Measurements from ENCODE around the gene COP1.
A peak's percentile ranks its signal among the peaks of the same experiment; 100 is the strongest.
"Not testable (repeated sequence)": the region's sequence is repeated elsewhere in the genome, so short reads cannot be mapped to it uniquely, and the experiment has no call there.

COP1 gene

DNA sequence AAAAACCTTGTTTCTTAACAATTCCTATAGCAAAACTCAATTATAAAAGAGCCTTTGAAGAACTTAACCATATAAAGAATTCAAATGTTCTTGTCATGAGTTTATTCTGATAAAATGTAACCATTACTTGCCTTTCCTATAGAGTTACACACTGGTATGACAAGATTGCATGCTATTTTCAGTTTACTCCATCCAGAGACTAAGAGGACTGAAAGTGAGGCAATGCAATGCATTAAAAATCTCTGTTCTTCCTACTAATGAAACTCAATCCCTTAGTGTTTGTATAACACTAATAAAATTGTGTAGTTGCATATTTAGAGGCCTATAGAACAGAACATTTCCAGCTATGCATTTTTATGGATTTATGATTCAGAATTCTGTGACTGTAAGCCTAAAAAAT lies 88.1 kb downstream of the COP1 start:
- DNase-seq, result no peak

DNA sequence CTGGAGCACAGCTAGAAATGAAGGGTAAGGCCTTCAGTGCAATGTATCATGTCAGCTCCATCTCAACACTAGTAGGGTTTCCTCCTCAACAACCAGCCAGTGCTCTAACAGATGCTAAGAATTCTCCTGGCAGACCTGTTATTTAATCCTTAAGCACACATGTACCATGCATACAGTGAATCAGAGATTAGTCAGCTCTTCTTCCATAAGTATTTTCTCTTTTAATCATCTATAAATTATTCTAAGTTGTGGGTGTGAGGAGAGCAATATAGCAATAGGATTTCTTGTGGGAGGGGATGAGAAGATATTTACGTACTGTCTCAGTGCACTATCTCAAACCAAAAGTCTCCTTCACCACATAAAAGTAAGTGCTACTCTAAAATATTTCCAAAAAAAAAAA lies 95.3 kb downstream of the COP1 start:
- no peak for DNase-seq

DNA sequence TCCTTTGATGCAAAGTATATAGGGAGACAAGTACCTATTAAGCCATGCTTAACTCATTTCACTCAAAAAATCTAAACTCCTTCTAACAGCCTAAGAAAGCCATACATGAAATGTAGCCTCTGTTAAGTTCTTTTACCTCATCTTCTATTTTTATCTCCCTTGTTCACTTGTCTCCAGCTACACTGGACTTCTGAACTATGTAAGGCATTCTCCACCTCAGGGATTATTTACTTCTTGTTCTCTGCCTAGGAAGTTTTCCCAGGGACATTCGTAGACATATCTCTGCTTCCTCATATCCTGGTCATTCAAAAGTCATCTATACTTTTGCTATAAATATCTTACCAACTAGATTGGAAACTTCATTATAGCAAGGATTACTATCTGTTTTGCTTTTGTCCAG lies 96.9 kb downstream of the COP1 start:
- DNase-seq, result no peak

DNA sequence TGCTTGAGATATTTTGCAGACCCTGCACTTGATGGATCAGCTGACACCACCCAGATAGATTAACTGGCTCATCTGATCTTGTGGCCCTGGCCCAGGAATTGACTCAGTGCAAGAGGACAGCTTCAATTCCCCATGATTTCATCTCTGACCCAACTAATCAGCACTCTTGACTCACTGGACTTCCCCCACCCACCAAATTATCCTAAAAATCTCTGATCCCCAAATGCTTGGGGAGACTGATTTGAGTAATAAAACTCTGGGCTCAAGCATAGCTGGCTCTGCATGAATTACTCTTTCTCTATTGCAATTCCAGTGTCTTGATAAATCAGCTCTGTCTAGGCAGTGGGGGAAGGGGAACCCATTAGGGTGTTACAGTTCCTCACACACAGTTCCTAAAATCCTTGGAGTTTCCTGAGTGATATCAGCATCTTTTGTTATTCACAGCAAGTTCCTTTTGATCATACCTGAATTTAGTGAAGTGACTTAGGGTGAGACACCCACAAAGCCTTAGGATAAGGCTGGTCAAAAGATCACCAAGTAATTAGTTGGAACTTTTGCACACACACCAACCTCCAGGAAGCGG lies 104.2 kb downstream of the COP1 start:
- no peak for DNase-seq

DNA sequence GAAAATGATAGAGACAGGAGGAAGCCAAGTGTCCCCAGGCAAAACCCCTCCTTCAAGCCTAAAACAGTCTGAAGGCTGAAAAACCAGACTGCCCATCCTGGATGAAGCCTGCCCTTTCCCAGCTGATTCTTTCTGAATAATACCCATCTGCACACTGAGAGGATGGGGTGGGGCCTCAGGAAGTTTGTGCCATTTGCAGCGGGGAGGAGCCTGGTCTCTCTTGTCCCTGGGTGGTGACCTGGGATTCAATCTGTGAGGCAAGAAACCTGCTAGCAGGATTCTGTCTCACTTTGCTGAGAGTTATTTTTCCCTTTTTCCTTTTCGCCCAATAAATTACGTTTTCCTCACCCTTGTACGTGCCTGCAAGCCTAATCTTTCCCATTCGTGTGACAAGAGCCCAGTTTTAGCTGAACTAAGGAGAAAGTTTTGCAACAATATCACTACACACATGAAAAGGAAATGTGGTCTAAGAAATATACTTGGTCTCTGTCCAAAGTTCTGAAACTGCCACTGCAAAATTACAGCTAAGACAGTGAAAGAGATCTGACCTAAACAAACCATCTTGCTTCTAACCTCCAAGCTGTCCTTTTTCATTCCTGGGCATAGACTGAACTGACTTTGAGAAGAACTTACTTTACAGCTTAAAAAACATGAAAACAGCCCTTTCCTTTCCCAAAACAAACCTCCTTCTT lies 105.0 kb downstream of the COP1 start:
- no peak for DNase-seq

DNA sequence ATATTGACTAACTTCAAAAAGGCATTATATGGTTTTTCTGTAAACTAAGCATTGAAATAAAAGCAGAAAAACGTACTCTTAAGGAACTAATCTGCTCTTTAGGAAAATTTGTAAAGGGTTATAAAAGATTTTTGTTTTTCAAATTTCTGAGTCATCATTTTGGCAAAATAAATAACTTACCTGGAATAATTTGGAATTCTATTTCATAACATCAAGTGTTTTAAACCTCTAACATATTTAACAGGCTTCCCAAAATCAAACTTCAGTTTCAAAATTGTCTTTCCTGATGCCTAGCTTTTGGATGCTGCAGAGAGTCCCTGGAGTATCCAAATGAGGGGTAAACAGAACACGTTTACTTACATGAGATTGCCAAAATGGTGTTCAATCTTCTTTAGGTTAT lies 108.5 kb downstream of the COP1 start:
- DNase-seq, result no peak

DNA sequence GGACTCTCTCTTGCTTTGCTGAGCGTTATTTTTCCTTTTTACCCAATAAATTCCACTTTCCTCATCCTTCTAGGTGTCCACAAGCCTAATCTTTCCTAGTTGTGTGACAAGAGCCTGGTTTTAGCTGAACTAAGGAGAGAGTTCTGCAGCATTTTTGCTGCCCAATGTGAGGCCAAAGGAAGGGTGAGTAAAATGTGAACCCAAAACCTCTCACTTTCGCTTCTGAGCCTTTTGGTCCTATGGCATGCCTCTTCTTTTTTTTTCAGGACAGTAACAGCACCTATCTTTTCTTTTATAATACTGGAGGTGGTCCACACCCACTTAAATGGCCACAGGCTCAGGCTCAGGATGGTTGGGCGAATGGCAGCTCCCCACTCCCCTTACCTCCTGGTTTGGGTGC lies 111.1 kb downstream of the COP1 start:
- DNase-seq, result no peak

DNA sequence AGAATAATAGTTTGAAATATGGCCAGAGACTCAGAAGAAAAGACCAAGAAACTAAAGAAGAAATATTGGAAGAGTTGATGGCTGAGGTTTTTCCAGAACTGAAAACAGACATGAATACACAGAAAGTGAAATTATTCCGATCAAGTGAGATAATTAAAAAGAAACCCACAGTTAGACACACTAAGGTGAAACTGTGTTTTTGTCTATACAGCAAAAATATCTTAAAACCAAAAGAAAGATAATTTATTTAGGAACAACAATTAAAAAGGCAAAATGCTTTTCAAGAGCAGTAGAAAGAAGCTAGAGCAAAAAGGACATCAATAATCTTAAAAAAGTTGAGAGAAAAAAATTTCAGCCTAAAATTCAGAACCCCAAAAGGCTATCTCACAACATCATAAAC lies 116.3 kb downstream of the COP1 start:
- DNase-seq, result no peak

DNA sequence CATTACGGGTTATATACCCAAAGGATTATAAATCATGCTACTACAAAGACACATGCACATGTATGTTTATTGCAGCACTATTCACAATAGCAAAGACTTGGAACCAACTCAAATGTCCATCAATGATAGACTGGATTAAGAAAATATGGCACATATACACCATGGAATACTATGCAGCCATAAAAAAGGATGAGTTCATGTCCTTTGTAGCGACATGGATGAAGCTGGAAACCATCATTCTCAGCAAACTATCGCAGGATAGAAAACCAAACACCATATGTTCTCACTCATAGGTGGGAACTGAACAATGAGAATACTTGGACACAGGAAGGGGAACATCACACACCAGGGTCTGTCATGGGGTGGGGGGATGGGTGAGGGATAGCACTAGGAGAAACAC lies 119.3 kb downstream of the COP1 start:
- not testable (repeated sequence) for DNase-seq

DNA sequence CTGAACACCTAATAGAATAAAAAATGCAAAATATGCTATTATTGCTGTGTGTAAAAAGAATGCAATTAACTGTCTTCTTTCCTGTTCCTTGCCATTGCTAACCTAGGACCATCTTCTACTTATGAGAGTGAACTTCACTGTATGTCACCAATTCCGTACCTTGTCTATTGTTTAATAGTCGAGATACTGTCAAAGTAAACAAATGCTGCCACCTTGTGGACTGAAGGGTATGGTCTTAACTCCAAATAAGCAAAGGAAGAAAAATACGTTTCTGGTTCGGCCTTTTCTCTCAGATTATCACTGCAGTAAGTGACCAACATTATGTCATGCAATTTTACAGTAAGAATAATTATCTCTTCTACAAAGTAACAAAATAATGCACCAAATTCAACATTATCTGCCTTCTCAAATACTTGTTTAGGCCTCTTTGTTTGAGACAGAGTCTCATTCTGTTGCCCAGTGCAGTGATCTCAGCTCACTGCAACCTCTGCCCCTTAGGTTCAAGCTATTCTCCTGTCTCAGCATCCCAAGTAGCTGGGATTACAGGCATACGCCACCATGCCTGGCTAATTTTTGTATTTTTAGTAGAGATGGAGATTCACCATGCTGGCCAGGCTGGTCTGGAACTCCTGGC lies 133.4 kb downstream of the COP1 start:
- peak in 1 of 4 experiments; percentile 3 for DNase-seq

DNA sequence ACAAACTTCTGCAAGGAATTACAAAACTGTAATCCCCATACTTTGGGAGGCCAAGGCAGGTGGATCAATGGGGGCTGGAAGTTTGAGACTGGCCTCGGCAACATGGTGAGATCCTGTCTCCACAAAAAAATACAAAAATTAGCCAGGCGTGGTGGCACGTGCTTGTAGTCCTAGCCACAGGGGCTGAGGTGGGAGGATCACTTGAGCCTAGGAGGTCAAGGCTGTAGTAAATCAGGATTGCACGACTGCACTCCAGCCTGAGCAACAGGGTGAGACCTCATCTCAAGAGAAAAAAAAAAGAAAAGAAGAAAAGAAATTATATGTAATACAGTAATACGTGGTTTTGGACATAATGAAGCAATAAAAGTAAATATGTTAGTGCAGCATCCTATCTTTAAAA lies 138.2 kb downstream of the COP1 start:
- no peak for DNase-seq

DNA sequence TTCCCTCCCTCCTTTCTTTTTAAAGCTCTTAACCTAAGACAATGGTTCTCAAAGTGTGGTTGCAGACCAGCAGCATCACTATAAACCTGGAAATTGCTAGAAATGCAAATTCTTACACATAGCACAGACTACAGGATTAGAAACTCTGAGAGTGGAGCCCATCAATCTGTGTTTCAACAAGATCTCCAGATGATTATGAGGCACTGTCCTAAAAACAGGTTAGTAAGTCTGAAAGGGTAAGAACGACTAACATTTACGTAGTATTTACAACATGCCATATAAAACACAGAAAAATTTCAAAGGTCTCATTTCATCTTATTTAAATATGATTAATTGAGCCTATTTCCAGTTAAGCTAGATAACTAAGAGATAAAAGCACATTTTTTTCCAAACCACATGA lies 138.8 kb downstream of the COP1 start:
- no peak for DNase-seq

DNA sequence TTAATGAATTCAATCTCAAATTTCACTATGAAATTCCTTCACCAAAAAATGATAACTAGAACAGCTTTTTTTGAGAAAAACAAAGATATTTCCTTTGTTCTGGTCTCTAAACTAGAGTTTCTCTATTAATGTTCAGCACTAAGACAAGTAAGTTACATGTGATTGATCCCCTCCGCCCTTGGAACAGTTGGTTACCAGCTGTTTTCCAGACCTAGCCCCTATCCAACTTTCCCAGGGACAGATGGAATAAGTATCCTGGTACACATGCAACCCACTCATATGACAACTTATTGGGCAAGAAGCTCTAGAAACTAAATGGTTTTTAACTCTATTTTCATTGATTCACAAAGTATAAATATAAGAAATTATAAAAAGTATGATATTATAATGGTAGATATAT lies 140.4 kb downstream of the COP1 start:
- no peak for DNase-seq

DNA sequence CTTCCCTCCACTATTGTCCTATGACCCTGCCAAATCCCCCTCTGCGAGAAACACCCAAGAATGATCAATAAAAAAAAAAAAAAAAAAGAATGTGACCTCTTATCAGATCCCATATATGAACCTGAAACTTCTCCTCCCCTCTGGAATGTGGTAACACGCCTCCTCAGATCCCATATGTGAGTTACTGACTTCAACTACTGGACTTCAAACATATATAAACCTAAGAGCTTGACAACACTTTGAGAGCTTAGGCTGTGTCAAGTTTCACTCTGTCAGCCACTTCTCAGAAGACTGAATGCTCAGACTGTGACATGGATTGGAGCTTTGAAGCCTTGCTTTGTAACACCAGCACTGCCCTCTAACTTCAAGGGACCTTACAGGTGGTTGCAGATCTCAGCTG lies 148.4 kb downstream of the COP1 start:
- DNase-seq, result no peak

DNA sequence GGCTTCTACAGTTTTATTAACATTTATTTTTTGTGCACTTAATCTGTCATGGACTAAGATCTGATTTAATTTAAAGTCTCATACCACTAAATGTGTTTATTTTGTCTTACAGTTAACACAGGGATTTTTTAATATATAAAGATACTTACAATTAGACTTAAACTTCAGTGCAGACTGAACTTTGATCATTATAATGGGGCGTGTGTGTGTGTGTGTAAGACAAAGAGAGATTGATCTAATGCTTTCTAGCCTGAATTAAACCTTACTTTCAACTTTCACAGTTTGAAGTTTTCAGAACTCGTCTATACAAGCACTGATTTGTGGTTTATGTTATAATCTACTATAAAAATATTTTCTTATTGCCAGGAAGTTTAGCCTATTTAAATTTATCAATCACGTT lies 150.8 kb downstream of the COP1 start:
- no peak for DNase-seq

DNA sequence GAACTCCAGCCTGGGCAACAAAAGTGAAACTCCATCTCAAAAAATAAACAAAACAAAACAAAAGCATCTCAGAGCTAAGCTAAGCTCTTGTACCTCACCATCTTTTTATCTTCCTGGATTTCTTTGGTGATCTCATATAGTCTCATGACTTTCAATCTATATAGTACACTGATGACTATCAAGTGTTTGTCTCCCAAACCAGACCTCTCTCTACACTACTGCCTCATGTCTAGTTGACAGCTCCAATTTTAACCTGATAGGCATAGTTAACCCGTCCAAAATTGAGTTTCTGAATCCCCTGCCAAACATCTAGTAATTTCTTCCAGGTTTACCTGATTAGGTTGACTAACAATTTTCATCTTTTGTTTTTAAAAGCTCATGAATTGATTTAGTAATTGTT lies 151.7 kb downstream of the COP1 start:
- no peak for DNase-seq

DNA sequence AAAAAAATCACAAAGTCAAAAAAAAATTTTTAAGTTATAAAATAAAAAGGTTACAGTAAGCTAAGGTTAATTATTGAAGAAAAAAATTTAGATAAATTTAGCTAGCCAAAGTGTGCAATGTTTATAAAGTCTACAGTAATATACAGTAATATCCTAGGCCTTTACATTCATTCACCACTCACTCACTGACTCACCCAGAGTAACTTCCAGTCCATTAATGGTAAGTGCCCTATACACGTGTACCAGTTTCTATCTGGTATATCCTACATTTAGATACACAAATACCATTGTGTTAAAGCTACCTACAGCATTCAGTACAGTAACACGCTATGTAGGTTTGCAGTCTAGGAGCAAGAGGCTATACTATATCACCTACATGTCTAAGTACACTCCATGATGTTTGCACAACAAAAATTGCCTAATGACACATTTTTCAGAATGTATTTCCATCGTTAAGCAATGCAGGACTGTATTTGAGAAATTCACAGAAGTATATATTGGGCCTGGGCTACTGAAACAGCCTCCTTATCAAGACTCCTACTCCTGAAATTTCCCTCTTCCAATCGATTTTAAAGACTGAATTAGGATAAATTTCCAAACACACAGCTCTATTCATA lies 155.1 kb downstream of the COP1 start:
- no peak for DNase-seq

DNA sequence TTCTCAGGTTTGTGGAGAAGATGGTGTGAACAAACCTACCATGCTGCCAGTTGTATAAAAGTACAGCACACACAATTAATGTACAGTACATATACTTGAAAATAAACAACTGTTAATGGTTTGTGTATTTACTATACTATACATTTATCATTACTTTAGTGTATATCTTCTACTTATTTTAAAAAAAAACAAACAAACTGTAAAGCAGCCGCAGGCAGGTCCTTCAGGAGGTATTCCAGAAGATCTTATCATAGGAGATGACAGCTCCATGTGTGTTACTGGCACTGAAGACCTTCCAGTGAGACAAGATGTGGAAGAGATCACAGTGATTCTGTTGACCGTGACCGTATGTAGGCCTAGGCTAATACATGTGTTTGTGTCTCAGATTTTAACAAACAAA lies 155.7 kb downstream of the COP1 start:
- no peak for DNase-seq

DNA sequence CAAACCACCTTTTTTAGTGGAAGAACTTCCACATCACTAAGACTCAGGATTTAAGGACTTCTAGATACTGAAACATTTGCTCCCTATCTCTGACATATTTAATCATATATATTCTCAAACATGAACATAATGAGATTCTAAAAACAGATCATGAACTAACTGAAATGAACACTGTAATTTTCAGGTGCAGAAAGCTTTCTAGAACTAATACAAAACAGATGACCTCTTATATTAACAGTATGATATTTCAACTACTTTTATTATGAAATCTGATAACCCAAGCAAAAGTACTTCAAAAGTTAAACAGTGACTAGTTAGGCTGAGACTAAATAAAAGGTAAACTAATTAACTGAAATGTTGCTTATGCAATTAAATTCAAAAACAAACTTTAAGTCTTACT lies 157.5 kb downstream of the COP1 start:
- DNase-seq, result no peak

DNA sequence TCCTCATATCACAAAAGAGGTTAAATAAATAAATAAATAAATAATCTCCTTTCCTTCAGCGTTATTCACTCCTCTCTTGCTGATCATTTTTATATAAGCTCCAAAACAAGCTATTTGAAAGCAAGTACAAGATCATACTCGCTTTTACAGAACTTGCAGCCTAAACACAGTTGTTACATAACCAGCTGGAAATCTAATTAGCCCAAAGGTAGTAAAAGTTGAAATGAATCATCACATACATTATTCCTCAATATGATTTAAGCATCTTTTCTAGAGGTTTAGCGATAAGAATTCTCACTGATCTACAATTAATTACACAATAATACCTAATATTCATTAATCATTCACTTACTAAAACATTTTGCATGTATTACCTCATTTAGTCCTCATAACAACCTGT lies 160.2 kb downstream of the COP1 start:
- no peak for DNase-seq

DNA sequence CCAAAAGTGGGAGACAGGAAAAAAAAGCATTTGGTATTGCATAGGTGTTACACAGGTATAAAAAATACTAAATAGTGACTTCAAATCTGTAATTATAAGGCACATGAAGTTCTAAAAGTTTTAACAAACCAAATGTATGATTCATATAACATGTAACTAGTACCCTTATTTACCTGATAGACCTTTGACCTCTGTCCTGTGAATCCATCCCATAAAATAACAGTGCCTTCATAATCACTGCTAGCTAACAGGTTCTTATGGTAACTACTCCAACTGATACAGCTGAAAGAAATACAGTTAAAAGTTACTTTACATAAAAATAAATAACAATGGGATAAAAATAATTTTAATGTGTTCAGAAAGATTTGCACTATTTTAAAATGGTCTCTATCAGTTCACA lies 163.5 kb downstream of the COP1 start:
- no peak for DNase-seq

DNA sequence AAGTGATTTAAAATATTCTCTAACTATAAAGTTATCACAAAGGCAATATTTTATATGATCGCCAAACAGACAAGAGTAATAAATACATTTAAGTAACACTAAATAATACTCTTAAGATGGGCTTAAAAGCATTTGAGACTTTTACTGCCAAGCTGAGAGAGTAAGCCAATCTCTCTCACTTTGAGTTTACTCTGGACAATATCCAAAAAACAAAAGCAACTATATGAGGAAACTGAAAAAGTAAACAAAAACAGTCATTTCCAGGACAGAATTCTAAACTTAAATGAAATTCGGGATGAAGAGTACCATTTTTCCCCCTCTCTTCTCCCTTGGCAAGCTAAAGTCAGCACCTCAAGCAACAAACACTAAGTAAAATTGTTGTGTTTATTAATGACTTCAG lies 173.2 kb downstream of the COP1 start:
- DNase-seq, result no peak

DNA sequence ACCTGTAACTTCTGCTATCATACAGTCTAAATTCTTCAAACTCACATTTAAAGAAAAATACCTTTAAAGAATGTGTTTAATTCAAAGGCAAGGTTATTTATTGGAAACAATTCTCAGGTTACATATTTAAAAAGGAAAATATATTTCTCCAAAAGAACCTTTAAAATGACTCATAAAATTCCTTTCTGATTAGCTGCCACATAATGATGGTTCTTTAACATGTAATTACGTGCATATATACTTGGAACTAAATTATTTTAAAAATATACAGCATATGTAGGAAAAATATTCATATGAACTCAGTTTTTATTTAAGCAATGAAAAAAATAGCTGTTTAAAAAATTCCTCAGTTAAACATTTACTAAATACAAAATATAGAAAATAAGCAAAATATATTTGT lies 173.6 kb downstream of the COP1 start:
- DNase-seq, result no peak

DNA sequence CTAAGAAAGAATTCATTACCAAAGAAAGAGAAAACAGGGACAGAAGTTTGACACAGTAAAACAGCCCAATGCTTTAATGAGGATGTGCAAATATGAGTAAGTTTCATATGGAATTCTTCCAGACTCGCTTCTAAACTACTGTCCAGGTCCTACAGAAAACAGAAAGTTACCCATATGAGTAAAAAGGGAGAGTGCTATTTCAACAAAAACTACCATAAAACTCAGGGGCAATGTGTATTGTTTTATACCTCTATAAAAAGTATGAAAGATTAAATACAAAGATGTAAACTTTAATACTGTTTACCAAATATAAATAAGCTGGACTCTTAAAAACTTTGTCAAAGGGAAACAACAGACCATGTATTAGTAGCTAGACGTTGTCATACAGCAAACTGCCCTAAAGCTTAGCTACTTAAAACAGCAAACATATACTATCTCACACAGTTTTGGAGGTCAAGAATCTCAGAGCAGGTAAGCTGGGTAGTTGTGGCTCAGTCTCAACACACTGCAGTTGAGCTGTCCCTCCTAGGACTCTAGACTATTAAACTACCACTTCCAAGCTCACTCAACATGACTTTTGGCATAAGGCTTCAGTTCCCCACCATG lies 174.9 kb downstream of the COP1 start:
- DNase-seq, result no peak

Measured in activated CD4-positive, CD25-positive, alpha-beta regulatory T cell (primary cell).